ENCODE measurements around the gene MYBPC2. TPM values are rescaled to one million over a fixed set of nuclear protein-coding genes. Genes with fewer than 3 reads are reported as not detected.

The MYBPC2 gene
- total RNA-seq, 2 donors from 2014 or later: not detected

DNA sequence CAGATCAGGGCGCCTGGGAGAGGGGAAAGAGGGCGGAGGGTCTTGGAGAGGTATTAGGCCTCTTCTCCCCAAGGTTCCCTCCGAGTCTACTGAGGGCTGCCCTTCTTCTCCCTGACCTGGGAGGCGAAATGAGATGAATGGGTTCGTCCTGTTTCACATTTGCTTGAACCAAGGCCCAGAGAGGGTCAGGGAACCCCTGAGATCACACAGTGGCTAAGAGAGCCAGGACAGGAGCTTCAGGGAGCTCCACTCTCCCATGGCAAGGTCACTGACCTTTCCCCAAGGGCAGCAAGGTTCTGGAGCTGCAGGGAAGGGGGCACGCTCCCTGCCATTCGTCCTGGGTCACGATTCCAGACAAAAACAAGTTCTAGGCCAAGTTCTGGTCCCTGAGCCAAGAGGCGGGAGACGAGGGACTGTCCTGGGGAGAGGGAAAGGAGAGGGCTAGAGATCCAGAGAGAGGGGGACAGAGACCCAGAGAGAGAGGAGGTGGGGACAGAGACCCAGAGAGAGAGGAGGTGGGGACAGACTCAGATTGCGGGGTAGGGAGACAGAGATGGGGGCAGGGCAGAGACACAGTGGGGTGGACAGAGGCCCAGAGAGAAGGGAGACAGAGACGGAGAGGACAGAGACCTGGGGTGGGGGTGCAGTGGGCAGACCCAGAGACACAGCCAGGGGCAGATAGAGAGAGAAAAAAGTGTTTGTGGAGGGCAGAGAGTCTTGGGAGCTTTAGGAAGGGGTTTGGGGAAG, 80.5 kb downstream of the MYBPC2 start:
- DNase-seq: no peak
- intact Hi-C loops (cut with DNase I): loop anchor here (10.0 kb wide), 1 partner anchor 602 kb away; no protein-coding TSS in a partner anchor
- peaks cover 9% of the 10 kb centered on the region for H3K4me1 ChIP-seq
- no peak for ATAC-seq
- no peaks in the 10 kb centered on the region for H3K27me3 ChIP-seq
- WGBS, 2 donors: 39 to 54% methylated on average over 12 of the region's 12 CpGs
- TF ChIP-seq, protein P1, sequence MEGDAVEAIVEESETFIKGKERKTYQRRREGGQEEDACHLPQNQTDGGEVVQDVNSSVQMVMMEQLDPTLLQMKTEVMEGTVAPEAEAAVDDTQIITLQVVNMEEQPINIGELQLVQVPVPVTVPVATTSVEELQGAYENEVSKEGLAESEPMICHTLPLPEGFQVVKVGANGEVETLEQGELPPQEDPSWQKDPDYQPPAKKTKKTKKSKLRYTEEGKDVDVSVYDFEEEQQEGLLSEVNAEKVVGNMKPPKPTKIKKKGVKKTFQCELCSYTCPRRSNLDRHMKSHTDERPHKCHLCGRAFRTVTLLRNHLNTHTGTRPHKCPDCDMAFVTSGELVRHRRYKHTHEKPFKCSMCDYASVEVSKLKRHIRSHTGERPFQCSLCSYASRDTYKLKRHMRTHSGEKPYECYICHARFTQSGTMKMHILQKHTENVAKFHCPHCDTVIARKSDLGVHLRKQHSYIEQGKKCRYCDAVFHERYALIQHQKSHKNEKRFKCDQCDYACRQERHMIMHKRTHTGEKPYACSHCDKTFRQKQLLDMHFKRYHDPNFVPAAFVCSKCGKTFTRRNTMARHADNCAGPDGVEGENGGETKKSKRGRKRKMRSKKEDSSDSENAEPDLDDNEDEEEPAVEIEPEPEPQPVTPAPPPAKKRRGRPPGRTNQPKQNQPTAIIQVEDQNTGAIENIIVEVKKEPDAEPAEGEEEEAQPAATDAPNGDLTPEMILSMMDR (IDR thresholded peaks at IDR 0.05): no peak
- TF ChIP-seq POLR2A (IDR thresholded peaks at IDR 0.05): no peak
- H3K9me3 ChIP-seq: no peaks in the 10 kb centered on the region
- H3K4me3 ChIP-seq: no peak overlapping the region
- no peaks in the 10 kb centered on the region for H3K36me3 ChIP-seq (replicated peaks in 1 of 2; ENCODE audit: insufficient read depth in 1 of 2, low read depth in 2 of 2)
- no peak overlapping the region for H3K27ac ChIP-seq

DNA sequence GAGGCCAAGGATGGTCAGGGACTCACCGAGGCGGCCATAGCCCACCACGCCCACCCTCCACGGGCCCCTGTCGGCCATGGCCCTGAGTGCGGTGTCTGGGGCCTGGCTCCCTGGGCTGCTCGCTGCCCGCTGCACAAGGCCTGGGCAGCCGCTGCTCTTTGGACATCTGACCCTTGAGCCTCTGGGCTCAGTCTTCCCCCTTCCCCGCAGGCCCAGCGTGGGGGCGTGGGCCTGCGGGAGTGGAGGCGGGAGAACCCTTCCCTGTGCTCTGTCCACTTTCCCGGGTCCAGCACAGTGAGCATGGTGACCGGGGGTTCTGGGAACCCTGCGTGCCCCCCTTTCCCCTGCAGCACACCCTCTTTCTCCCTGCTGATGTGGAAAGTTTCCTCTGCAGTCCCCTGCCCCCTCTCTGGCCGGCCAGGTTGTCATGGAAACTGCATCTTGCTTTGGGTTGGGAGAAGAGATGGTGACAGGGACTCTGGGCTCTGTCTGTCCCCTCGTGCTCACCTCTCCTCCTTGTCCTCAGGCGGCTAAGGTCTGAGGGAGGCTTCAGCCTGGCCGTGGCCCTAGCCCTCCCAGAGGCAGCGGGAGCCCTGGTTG, 81.2 kb downstream of the MYBPC2 start, which contains the start of gene ASPDH:
ASPDH (minus strand) TSS at position 168 of the 600 bp plus-strand sequence; CDS start at position 78, 90 bp downstream.
- ATAC-seq (no peak), DNase-seq (no peak)
- Histone ChIP-seq H3K4me3 (no peak within 1 kb of the TSS), H3K27me3 (no peaks in the 10 kb centered on the region), H3K36me3 (replicated peaks in 1 of 2; ENCODE audit: insufficient read depth in 1 of 2, low read depth in 2 of 2) (no peaks in the 10 kb centered on the region), H3K9me3 (no peaks in the 10 kb centered on the region), H3K4me1 (peaks cover 9% of the 10 kb centered on the region), H3K27ac (no peak within 1 kb of the TSS)
- no peak for TF ChIP-seq POLR2A (IDR thresholded peaks at IDR 0.05)
- TF ChIP-seq, protein P1 (IDR thresholded peaks at IDR 0.05): no peak
- intact Hi-C loops (cut with DNase I): loop anchor here (10.0 kb wide), 1 partner anchor 601 kb away; no protein-coding TSS in a partner anchor
- WGBS, 2 donors: 23 to 39% methylated on average over 9 to 22 of the region's 22 CpGs

DNA sequence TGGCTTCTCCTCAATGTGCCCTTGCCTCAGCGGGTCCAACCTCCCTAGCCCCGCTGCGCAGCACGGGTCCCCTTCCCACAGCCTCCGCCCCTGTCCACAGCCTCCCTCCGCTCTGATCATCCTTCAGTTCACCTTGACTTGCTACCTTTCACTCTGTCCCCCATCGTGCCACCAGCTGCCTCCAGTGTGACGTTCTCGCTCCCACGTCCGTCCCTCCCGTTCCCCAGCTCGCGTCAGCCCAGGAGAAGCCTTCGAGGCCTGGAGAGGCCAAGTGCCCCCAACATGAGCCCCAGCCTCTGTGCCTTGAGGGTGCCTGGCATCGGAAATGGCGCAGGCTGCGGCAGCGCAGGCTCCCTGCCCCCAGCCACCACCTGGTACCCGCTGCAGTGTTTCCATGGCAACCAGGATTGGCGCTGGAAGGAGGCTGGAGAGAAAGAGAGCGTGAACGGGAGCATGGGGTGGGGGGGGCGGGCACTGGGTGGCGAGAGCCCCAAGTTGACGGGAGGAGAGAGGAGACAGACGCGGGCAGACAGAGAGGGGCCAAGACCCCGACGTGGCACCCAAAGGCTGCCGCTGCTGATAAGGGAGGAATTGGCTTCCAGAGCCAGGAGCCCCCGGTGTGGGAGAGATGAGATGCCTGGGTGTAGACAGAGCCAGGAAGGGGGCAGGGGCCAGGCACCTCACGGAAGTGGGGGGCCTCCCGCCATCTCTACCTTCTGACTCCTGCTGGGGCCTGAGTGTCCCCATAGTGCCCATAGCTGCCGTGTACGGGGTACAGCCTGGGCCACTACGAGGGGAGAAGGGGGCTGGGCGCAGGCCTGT, 81.9 kb downstream of the MYBPC2 start:
- Histone ChIP-seq H3K27me3 (no peaks in the 10 kb centered on the region), H3K36me3 (replicated peaks in 1 of 2; ENCODE audit: insufficient read depth in 1 of 2, low read depth in 2 of 2) (no peaks in the 10 kb centered on the region), H3K27ac (no peak overlapping the region), H3K9me3 (no peaks in the 10 kb centered on the region), H3K4me1 (peaks cover 9% of the 10 kb centered on the region), H3K4me3 (no peak overlapping the region)
- ATAC-seq (no peak), DNase-seq (peak in 1 of 4 donors; percentile 25)
- 29 to 33% methylated on average over 24 to 35 of the region's 38 CpGs for WGBS, 2 donors
- TF ChIP-seq, protein P1 (IDR thresholded peaks at IDR 0.05): no peak
- no peak for TF ChIP-seq POLR2A (IDR thresholded peaks at IDR 0.05)
- intact Hi-C loops (cut with DNase I): loop anchor here (10.0 kb wide), 1 partner anchor 600 kb away; no protein-coding TSS in a partner anchor

DNA sequence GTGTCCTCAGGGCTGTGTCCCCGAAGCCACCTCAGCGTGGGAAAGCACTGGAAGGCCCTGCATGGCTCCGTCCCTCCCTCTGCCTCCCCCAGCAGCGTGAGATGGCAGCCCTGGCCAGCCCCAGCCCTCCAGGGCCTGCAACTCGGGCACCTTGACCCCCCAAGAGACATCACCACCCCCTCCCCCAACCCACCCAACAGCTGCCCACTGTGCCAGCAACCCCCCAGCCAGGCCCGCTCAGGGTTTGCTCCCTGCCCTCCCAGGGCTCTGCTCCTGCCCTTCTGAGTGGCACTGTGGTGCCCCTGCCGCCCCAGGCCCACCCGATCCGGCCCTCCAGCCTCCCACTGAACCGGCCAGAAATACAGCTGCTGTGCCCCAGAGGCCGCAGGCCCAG, 82.5 kb downstream of the MYBPC2 start:
- 61 to 85% methylated on average over 4 to 10 of the region's 11 CpGs for WGBS, 2 donors
- no peaks in the 10 kb centered on the region for H3K27me3 ChIP-seq
- no peak overlapping the region for H3K27ac ChIP-seq
- no peaks in the 10 kb centered on the region for H3K9me3 ChIP-seq
- no peak overlapping the region for H3K4me3 ChIP-seq
- peaks cover 7% of the 10 kb centered on the region for H3K4me1 ChIP-seq
- no peak for ATAC-seq
- TF ChIP-seq, protein P1 (IDR thresholded peaks at IDR 0.05): no peak
- TF ChIP-seq POLR2A (IDR thresholded peaks at IDR 0.05): no peak
- intact Hi-C loops (cut with DNase I): loop anchor here (10.0 kb wide), 1 partner anchor 600 kb away; no protein-coding TSS in a partner anchor
- no peak for DNase-seq
- H3K36me3 ChIP-seq (replicated peaks in 1 of 2; ENCODE audit: insufficient read depth in 1 of 2, low read depth in 2 of 2): no peaks in the 10 kb centered on the region

Other genes starting within 250 kb of the MYBPC2 start
- gene MYH14, start 229.3 kb upstream of the MYBPC2 start, total RNA-seq: 10 to 100 TPM; 40.9 to 61.2 TPM
- gene KCNC3, start 103.5 kb upstream of the MYBPC2 start, total RNA-seq: 1 to 10 TPM; 1.8 to 6.3 TPM
- 1 to 10 TPM; 1.8 to 2.3 TPM for gene NAPSA, start 67.3 kb upstream of the MYBPC2 start, total RNA-seq
- 10 to 100 TPM; 43.2 to 50.1 TPM for gene NR1H2, start 56.4 kb upstream of the MYBPC2 start, total RNA-seq
- gene POLD1, start 48.5 kb upstream of the MYBPC2 start, total RNA-seq: 10 to 100 TPM; 13.2 to 13.8 TPM
- 1 to 10 TPM in 1 of 2 donors, not detected in 1; 6.9 TPM for gene SPIB, start 14.0 kb upstream of the MYBPC2 start, total RNA-seq
- 10 to 100 TPM; 60.3 to 68.0 TPM for gene EMC10, start 43.6 kb downstream of the MYBPC2 start, total RNA-seq
- 1 to 10 TPM in 1 of 2 donors, not detected in 1; 1.0 TPM for gene GARIN5A, start 44.0 kb downstream of the MYBPC2 start, total RNA-seq
- 1 to 10 TPM; 5.6 to 7.5 TPM for gene JOSD2, start 78.3 kb downstream of the MYBPC2 start, total RNA-seq
- not detected for gene ASPDH, start 81.0 kb downstream of the MYBPC2 start, total RNA-seq
- 10 to 100 TPM in 1 of 2 donors, under 1 TPM in 1; 0.26 to 10.5 TPM for gene LRRC4B, start 135.5 kb downstream of the MYBPC2 start, total RNA-seq
- under 1 TPM; 0.33 to 0.52 TPM for gene SYT3, start 207.0 kb downstream of the MYBPC2 start, total RNA-seq
- not detected for gene C19orf81, start 216.6 kb downstream of the MYBPC2 start, total RNA-seq